Left ventricle myocardium inferior (tissue), 1 donor: ENCODE data around the gene PARL. TPM values are rescaled to one million over a fixed set of nuclear protein-coding genes. Genes with fewer than 3 reads are reported as not detected.

ENCODE experiments used
- DNase-seq: peaks from one replicate; pipeline ENCODE4 v3.0.0-alpha.2; 2020
- H3K27ac ChIP-seq: fragments of 200-600 bp; replicated peaks from 2 replicates; pipeline ENCODE4 v1.8.0; 2021
- H3K27me3 ChIP-seq: fragments of 200-600 bp; 2 replicates; pipeline ENCODE4 v1.8.0; 2021; ENCODE audit warnings: low read depth
- H3K36me3 ChIP-seq: fragments of 200-600 bp; 2 replicates; pipeline ENCODE4 v1.8.0; 2021
- H3K4me1 ChIP-seq: fragments of 200-600 bp; 2 replicates; pipeline ENCODE4 v1.8.0; 2021
- H3K4me3 ChIP-seq: fragments of 200-600 bp; 2 replicates; pipeline ENCODE4 v1.8.0; 2021; ENCODE audit warnings: mild to moderate bottlenecking, moderate library complexity
- H3K9me3 ChIP-seq: fragments of 200-600 bp; replicated peaks from 2 replicates; pipeline ENCODE4 v1.8.0; 2021
- CTCF ChIP-seq: fragments of 200-600 bp; IDR thresholded peaks from 2 replicates; pipeline ENCODE4 v1.8.0; 2021; ENCODE audit warnings: antibody characterized with exemption, mild to moderate bottlenecking, borderline replicate concordance
- intact Hi-C: fragments of 100-400 bp; cut with micrococcal nuclease; formaldehyde crosslinking; loops from one replicate; pipeline ENCODE4 v1.11.0; 2022
- microRNA-seq: library from miRNA; unstranded; fragments of <30 nt; microRNA quantifications from one replicate; pipeline ENCODE4 v1.2.0, GENCODE V29; 2020
- total RNA-seq: library from RNA; stranded (reverse); fragmentation: NEBNext Ultra II Directional; extraction: Animal tissue kit (Norgen Biotek cat#: 25700); gene quantifications from one replicate; pipeline ENCODE4 v1.2.1, GENCODE V29; 2021
- donor health status: DM: no; HTN: yes; CAD: no; lungs with severe emphysema.

PARL gene
- total RNA-seq, 1 donor from 2014 or later: 52.8 TPM

DNA sequence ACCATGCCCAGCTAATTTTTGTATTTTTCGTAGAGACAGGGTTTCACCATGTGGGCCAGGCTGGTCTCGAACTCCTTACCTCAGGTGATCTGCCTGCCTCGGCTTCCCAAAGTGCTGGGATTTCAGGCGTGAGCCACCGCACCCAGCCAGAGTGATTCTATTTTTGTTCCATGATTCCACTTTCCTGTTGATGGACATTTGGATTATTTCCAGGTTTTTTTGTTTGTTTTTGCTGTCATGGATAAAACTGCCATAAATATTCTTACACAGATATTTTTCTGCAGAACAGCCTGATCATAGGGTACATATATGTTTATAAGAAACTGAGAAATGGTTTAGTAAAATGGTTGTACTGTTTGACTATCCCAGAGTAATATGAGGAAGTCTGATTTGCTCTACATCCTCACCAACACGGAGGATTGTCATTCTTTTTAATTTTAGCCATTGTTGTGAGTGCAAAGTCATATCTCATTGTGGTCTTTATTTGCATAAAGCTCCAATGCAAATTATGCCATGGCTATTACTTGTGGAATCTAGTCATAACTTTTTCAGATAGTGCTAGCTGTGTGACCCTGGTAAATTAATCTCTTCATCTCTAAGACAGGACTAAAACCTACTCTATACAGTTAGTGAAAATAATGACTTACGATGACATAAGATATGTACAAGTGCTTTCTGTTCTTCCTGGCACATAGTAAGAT, 102.0 kb downstream of the PARL start:
- Histone ChIP-seq H3K27me3 (no peaks in the 10 kb centered on the region), H3K36me3 (peaks cover 64% of the 10 kb centered on the region), H3K9me3 (no peaks in the 10 kb centered on the region), H3K27ac (peak overlapping the region; percentile 30), H3K4me3 (no peak overlapping the region), H3K4me1 (peaks cover 12% of the 10 kb centered on the region)
- DNase-seq: no peak
- intact Hi-C loops: no loop called here
- no peak for TF ChIP-seq CTCF

- H3K9me3 ChIP-seq: no peaks in the 10 kb centered on the region
- H3K4me1 ChIP-seq: peaks cover 15% of the 10 kb centered on the region
- H3K27me3 ChIP-seq: no peaks in the 10 kb centered on the region
- no peak for DNase-seq
- no peak overlapping the region for H3K4me3 ChIP-seq
- intact Hi-C loops: no loop called here
- peaks cover 62% of the 10 kb centered on the region for H3K36me3 ChIP-seq
- no peak overlapping the region for H3K27ac ChIP-seq
- TF ChIP-seq CTCF: no peak
Observed at GRCh38 chr3:183781246-183781645, 103.4 kb downstream of the PARL start.

GRCh38 chr3:183779896-183780465, 104.7 kb downstream of the PARL start:
- TF ChIP-seq CTCF: no peak
- Histone ChIP-seq H3K4me3 (no peak overlapping the region), H3K27ac (no peak overlapping the region), H3K4me1 (peaks cover 27% of the 10 kb centered on the region), H3K9me3 (no peaks in the 10 kb centered on the region), H3K27me3 (no peaks in the 10 kb centered on the region), H3K36me3 (peaks cover 65% of the 10 kb centered on the region)
- intact Hi-C loops: no loop called here
- no peak for DNase-seq

Small RNA genes lying within 50 kb of the gene (microRNA-seq; reads per million reads assigned to microRNA genes)
- not detected for gene MIR4448

Other genes starting within 250 kb of the PARL start
- gene KLHL24, start 249.3 kb downstream of the PARL start, total RNA-seq: 217 TPM
- gene YEATS2, start 187.1 kb downstream of the PARL start, total RNA-seq: 10.7 TPM
- 2.4 TPM for gene MAP6D1, start 59.3 kb downstream of the PARL start, total RNA-seq
- gene ABCC5, start 133.0 kb upstream of the PARL start, total RNA-seq: 49.4 TPM
- not detected for gene HTR3D, start 146.9 kb upstream of the PARL start, total RNA-seq
- gene HTR3C, start 168.2 kb upstream of the PARL start, total RNA-seq: not detected
- not detected for gene HTR3E, start 212.2 kb upstream of the PARL start, total RNA-seq